ENCODE measurements around the gene CD93.

CD93 gene

DNA sequence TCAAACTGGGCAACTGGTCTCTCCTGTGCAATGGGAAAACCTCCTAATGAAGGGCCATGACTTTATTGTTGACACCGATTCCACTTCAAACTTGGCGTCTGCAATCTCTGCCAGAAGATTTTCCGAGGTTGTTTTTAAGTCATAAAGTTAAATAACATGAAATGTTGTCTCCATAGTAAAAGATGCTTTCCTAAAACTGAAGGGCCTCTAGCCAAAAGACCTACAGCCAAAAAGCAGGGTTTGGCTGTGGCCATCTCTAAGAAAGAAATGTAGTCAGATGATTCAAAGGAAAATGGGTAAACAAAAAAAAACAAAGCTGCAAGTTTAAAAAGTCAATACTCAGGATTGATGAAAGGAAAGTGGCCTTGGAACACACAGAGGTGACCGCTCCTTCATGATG, 14.1 kb downstream of the CD93 start:
- TF ChIP-seq, protein P1, sequence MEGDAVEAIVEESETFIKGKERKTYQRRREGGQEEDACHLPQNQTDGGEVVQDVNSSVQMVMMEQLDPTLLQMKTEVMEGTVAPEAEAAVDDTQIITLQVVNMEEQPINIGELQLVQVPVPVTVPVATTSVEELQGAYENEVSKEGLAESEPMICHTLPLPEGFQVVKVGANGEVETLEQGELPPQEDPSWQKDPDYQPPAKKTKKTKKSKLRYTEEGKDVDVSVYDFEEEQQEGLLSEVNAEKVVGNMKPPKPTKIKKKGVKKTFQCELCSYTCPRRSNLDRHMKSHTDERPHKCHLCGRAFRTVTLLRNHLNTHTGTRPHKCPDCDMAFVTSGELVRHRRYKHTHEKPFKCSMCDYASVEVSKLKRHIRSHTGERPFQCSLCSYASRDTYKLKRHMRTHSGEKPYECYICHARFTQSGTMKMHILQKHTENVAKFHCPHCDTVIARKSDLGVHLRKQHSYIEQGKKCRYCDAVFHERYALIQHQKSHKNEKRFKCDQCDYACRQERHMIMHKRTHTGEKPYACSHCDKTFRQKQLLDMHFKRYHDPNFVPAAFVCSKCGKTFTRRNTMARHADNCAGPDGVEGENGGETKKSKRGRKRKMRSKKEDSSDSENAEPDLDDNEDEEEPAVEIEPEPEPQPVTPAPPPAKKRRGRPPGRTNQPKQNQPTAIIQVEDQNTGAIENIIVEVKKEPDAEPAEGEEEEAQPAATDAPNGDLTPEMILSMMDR (IDR thresholded peaks at IDR 0.05; ENCODE audit: low read depth, low read length) = no peak
- DNase-seq (ENCODE audit: low read depth, low spot score) = no peak
- no peak overlapping the region for H3K4me3 ChIP-seq (ENCODE audit: low read depth, low read length)
- in situ Hi-C loops (cut with HindIII; ENCODE audit: low sequenced_read_pairs) = no loop called here

DNA sequence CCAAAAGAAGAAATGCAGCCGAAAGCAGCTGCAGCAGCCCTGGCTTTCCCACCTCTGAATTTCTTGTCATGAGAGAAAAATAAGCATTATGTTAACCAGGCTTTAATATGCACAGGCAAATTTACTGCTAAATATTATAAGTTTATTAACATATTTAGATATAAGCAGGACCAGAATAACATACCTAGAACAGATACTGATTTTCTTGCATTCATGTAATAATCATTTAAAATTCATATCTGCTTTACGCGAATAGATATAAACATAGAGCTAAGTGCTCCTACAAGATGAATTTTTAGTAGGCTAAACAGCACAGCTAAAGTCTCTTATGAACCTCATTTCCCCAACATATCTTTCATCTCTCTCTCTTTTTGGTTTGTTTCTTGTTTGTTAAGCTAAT, 14.7 kb downstream of the CD93 start:
- in situ Hi-C loops (cut with HindIII; ENCODE audit: low sequenced_read_pairs) = no loop called here
- TF ChIP-seq, protein P1 (IDR thresholded peaks at IDR 0.05; ENCODE audit: low read depth, low read length) = no peak
- H3K4me3 ChIP-seq (ENCODE audit: low read depth, low read length) = no peak overlapping the region
- DNase-seq (ENCODE audit: low read depth, low spot score) = no peak

DNA sequence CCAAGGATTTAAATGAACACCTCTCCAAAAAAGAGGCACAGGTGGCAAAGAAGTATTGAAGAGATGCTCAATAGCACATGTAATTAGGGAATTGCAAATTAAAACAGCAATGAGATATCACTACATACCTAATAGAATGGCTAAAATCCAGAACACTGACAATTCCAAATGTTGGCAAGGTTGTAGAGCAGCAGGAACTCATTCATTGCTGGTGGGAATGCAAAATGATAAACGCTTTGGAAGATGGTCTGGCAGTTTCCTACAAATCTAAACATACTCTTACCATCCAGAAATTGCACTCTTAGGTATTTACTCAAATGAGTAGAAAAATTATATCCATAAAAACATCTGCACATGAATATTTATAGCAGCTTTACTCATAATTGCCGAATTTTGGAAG, 17.0 kb downstream of the CD93 start:
- DNase-seq (ENCODE audit: low read depth, low spot score) = no peak
- in situ Hi-C loops (cut with HindIII; ENCODE audit: low sequenced_read_pairs) = no loop called here
- TF ChIP-seq, protein P1 (IDR thresholded peaks at IDR 0.05; ENCODE audit: low read depth, low read length) = no peak
- no peak overlapping the region for H3K4me3 ChIP-seq (ENCODE audit: low read depth, low read length)

DNA sequence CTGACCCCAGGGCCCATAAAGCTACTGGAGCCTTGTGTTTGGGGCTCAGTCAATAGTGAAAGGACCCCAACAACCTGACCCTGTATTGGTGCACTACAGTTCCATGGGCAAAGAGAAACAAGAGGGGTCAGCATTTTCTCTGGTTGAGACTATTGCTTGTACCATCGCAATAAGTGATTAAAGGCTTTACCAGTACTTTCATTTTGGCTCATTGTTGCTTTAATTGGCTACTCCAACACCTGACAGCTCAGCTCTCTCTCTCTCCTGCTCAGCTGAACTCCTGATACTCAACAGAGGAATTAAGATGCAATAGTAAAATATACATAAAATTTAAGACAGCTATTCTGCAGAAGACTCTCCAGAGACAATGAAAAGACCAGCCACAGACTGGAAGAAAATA, 17.8 kb downstream of the CD93 start:
- in situ Hi-C loops (cut with HindIII; ENCODE audit: low sequenced_read_pairs) = no loop called here

DNA sequence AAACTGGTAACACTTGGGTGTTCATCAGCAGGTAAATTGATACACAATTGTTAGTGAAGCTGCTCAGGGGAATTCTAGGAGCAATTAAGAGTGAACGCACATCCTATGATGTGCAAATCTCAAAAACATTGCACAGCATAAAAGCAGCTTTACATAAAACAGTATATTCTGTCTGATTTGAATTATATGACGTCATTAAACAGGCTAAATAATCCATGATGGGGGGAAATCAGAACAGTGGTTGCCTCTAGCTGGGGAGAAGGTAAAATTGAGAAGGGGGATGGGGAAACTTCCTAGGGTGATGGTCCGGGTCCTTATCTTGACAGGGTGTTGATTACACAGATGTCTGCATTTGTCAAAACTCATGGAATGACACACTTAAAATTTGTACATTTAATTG, 19.4 kb downstream of the CD93 start:
- TF ChIP-seq, protein P1 (IDR thresholded peaks at IDR 0.05; ENCODE audit: low read depth, low read length) = no peak
- H3K4me3 ChIP-seq (ENCODE audit: low read depth, low read length) = no peak overlapping the region
- in situ Hi-C loops (cut with HindIII; ENCODE audit: low sequenced_read_pairs) = no loop called here
- DNase-seq (ENCODE audit: low read depth, low spot score) = no peak

More for the DNA sequence above, 17.8 kb downstream of the CD93 start:
- DNase-seq (ENCODE audit: low read depth, low spot score) = no peak
- TF ChIP-seq, protein P1 (IDR thresholded peaks at IDR 0.05; ENCODE audit: low read depth, low read length) = no peak
- H3K4me3 ChIP-seq (ENCODE audit: low read depth, low read length) = no peak overlapping the region

DNA sequence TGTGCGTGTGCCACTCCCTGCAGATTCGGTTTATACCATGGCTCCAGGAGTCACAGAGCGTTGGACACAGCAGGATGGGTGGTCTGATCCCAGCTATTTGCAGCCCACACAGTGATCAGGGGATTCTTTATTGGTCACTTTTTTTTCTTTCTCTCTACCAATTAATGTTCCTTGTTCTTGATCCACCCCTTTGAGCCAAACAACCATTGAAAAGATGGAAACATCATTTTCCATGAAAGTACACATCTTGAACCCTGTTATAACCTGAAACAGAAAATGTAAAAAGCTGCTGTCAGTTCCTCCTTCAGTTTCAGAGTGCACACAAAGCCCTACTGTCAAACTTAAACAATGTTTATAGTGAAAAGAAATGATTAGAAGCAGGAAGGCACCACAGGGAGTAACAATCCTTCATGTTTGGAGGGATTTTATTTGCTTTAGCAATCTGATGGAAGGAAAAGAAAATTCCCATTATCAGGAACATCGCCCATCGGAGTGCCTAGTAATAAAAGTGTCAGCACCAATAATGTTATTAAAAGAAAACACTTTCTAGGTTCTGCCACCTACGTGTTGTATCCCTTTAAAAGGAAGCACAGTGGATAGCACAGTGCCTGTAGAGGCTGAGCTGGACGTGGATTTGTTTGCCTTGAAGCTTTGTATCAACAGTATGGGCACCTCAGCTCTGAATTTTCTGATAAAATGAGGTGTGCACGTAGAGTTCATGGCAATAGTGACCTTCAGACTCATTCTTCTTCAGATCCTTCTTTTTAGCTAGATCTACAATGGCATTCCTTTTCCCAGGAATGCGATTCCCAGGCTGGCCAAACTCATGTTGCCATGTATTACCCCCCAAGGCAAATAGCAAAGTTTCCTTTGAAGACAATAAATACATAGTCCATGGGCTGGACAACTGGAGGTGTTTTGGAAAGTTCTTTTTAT, 20.6 kb downstream of the CD93 start:
- H3K4me3 ChIP-seq (ENCODE audit: low read depth, low read length) = no peak overlapping the region
- no peak for DNase-seq (ENCODE audit: low read depth, low spot score)
- in situ Hi-C loops (cut with HindIII; ENCODE audit: low sequenced_read_pairs) = no loop called here
- TF ChIP-seq, protein P1 (IDR thresholded peaks at IDR 0.05; ENCODE audit: low read depth, low read length) = no peak

All from astrocyte of the spinal cord (primary cell).